ENCODE data around the gene SSR1.

GRCh38 chr6:7298113-7298512 lies 14.9 kb downstream of the SSR1 start:
- TF ChIP-seq CTCF (IDR thresholded peaks at IDR 0.05) (no peak), POLR2A (IDR thresholded peaks at IDR 0.05) (no peak)

Measured in thyroid gland (tissue), 4 donors.